IPS-20b (cell line): Measurements from ENCODE around the gene MFSD1.

Source experiments
- H3K27ac ChIP-seq: one replicate; pipeline ENCODE4 v1.5.1; 2013; ENCODE audit warnings: low read length
- H3K27me3 ChIP-seq: 2 replicates; pipeline ENCODE4 v1.6.1; 2013; ENCODE audit warnings: mild to moderate bottlenecking, low read length, inconsistent platforms; ENCODE audit not compliant: insufficient read depth
- H3K36me3 ChIP-seq: 2 replicates; pipeline ENCODE4 v1.6.1; 2013; ENCODE audit warnings: low read depth, mild to moderate bottlenecking, inconsistent platforms, low read length, moderate library complexity; ENCODE audit not compliant: insufficient read depth
- H3K4me1 ChIP-seq: 2 replicates; pipeline ENCODE4 v1.6.1; 2013; ENCODE audit warnings: mild to moderate bottlenecking, control low read depth, inconsistent platforms, low read length, moderate library complexity; ENCODE audit not compliant: insufficient read depth
- H3K4me3 ChIP-seq: 2 replicates; pipeline ENCODE4 v1.5.1; 2013; ENCODE audit warnings: mild to moderate bottlenecking, low read length, inconsistent platforms
- H3K9ac ChIP-seq: 2 replicates; pipeline ENCODE4 v1.6.1; 2013; ENCODE audit warnings: low read depth, mild to moderate bottlenecking, inconsistent platforms, low read length, moderate library complexity
- H3K9me3 ChIP-seq: 2 replicates; pipeline ENCODE4 v1.6.1; 2013; ENCODE audit warnings: mild to moderate bottlenecking, low read depth, low read length, inconsistent platforms; ENCODE audit not compliant: insufficient read depth

The MFSD1 gene

GRCh38 chr3:158827773-158828172, 25.9 kb downstream of the MFSD1 start:
- H3K27me3 ChIP-seq = no peaks in the 10 kb centered on the region
- H3K4me3 ChIP-seq = no peak overlapping the region
- H3K27ac ChIP-seq = no peak overlapping the region
- H3K4me1 ChIP-seq = peaks cover 2% of the 10 kb centered on the region; the same call in 1 of the 2 replicates
- no peak overlapping the region for H3K9ac ChIP-seq
- H3K36me3 ChIP-seq = 0 out of 2 replicates have a peak, but pooled peaks cover 2% of the 10 kb centered on the region
- H3K9me3 ChIP-seq = no peaks in the 10 kb centered on the region

DNA sequence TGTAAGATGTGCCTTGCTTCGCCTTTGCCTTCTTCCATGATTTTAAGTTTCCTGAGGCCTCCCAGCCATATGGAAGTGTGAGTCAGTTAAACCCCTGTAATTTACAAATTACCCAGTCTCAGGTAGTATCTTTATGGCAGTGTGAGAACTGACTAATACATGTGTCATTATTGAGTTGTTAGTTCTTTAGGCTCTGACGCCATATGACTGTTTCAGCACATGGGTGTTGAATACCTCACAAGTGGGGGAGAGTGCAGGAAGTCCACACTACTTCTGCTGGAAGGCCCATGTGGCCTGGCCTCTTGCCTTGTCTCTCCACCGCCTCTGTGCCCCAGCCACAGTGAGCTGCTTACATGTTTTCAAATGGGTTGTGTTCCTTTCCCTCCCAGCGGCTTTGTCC, 28.5 kb downstream of the MFSD1 start:
- no peak overlapping the region for H3K9ac ChIP-seq
- no peaks in the 10 kb centered on the region for H3K27me3 ChIP-seq
- H3K9me3 ChIP-seq = no peaks in the 10 kb centered on the region
- H3K4me3 ChIP-seq = no peak overlapping the region
- no peak overlapping the region for H3K27ac ChIP-seq
- H3K36me3 ChIP-seq = no peaks in the 10 kb centered on the region
- peaks cover 2% of the 10 kb centered on the region; the same call in 1 of the 2 replicates for H3K4me1 ChIP-seq

DNA sequence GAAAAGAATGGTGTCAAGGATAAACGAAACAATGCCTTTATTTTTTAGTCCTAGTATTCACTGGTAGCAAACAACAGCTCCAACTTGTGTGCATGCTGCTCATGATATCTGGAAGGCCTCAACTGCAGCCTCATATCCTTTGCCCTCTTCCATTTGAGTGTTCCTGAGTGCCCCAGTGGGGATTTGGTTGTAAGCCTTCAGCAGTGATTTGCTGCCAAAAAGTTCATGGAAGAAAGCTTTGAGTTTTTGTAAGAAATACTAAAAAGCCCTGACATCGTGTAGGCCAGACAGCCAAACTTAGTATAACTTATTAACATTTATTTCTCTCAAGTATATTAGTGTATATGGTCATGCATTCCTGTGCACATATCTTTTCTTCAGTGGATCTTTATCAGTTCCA, 30.0 kb downstream of the MFSD1 start:
- Histone ChIP-seq H3K9me3 (no peaks in the 10 kb centered on the region), H3K27ac (no peak overlapping the region), H3K27me3 (no peaks in the 10 kb centered on the region), H3K9ac (no peak overlapping the region), H3K36me3 (no peaks in the 10 kb centered on the region), H3K4me1 (peaks cover 2% of the 10 kb centered on the region; the same call in 1 of the 2 replicates), H3K4me3 (no peak overlapping the region)

- Histone ChIP-seq H3K36me3 (no peaks in the 10 kb centered on the region), H3K9me3 (no peaks in the 10 kb centered on the region)
These were observed 33.8 kb downstream of the MFSD1 start for GRCh38 chr3:158835631-158836030.

DNA sequence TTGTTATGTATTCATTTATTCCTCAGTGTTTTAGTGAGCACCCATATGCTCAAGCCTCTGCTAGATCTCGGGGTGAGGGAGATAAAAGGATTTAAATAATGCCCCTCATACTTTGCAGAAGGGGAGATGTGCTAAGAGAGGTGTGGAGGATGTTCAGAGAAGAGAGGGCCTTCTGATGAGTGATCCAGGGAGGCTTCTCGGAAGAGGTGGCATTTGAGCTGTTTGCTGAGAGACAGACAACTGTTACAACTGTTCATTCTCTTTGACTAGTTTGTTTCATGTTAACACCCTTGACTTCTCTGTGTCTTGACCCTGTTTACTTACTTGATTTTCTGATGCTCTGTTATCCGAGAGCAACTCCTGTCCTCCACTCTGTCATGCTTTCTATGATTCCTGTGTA, 34.5 kb downstream of the MFSD1 start:
- H3K9ac ChIP-seq = no peak overlapping the region
- no peak overlapping the region for H3K4me3 ChIP-seq
- H3K9me3 ChIP-seq = no peaks in the 10 kb centered on the region
- no peaks in the 10 kb centered on the region for H3K27me3 ChIP-seq
- H3K36me3 ChIP-seq = no peaks in the 10 kb centered on the region
- H3K4me1 ChIP-seq = peaks cover 2% of the 10 kb centered on the region; the same call in 1 of the 2 replicates
- no peak overlapping the region for H3K27ac ChIP-seq

More at GRCh38 chr3:158835631-158836030, 33.8 kb downstream of the MFSD1 start:
- Histone ChIP-seq H3K27ac (no peak overlapping the region), H3K4me1 (peaks cover 2% of the 10 kb centered on the region; the same call in 1 of the 2 replicates), H3K27me3 (no peaks in the 10 kb centered on the region), H3K4me3 (no peak overlapping the region), H3K9ac (no peak overlapping the region)

DNA sequence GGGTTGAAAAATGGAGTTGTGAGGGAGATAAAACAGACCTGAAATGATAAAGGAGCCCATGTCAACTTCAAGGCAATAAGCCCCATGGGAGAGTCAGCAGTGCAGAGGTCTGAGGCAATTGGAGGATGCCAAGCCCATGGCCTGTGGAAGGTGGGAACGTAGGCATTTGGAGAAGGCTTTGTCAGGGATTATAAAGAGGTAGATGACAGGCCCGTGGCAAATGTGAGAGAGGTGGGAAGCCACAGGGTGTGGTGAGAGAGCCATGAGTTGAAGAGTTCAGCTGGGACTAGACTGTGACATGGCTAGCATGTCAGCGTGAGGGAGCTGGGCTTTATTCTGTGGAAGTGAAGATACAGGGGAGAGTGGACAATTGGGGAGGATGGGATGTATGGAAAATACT, 35.4 kb downstream of the MFSD1 start:
- Histone ChIP-seq H3K4me1 (peaks cover 2% of the 10 kb centered on the region; the same call in 1 of the 2 replicates), H3K27me3 (no peaks in the 10 kb centered on the region), H3K9me3 (no peaks in the 10 kb centered on the region), H3K9ac (no peak overlapping the region), H3K36me3 (no peaks in the 10 kb centered on the region), H3K4me3 (no peak overlapping the region), H3K27ac (no peak overlapping the region)

GRCh38 chr3:158839966-158840365, 38.1 kb downstream of the MFSD1 start:
- Histone ChIP-seq H3K36me3 (no peaks in the 10 kb centered on the region), H3K9ac (no peak overlapping the region), H3K4me3 (no peak overlapping the region), H3K4me1 (no peaks in the 10 kb centered on the region), H3K9me3 (no peaks in the 10 kb centered on the region), H3K27ac (no peak overlapping the region), H3K27me3 (no peaks in the 10 kb centered on the region)

GRCh38 chr3:158841387-158841786, 39.5 kb downstream of the MFSD1 start:
- Histone ChIP-seq H3K36me3 (no peaks in the 10 kb centered on the region), H3K4me3 (no peak overlapping the region), H3K9ac (no peak overlapping the region), H3K4me1 (no peaks in the 10 kb centered on the region), H3K27me3 (no peaks in the 10 kb centered on the region), H3K27ac (no peak overlapping the region), H3K9me3 (no peaks in the 10 kb centered on the region)

DNA sequence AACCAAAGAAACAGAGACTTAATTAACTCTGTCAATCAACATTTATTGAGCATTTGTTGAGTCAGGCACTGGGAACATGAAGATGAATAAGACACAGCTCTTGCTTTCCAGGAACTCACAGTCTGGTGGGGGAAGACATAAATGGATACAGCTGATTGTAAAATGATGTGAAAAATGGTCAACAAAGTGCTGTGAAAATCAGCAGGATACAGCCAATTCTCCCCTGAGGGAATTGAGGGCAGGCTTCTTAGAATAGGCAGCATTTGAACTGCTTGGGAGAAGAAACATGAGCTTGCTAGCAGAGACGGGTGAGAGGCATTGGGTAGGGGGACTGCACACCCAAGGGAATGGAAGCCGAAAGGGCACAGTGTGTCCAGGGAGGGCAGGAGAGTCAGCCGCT, 41.1 kb downstream of the MFSD1 start:
- no peak overlapping the region for H3K27ac ChIP-seq
- H3K4me3 ChIP-seq = no peak overlapping the region
- H3K27me3 ChIP-seq = no peaks in the 10 kb centered on the region
- H3K9ac ChIP-seq = no peak overlapping the region
- no peaks in the 10 kb centered on the region for H3K9me3 ChIP-seq
- no peaks in the 10 kb centered on the region for H3K36me3 ChIP-seq
- no peaks in the 10 kb centered on the region for H3K4me1 ChIP-seq

DNA sequence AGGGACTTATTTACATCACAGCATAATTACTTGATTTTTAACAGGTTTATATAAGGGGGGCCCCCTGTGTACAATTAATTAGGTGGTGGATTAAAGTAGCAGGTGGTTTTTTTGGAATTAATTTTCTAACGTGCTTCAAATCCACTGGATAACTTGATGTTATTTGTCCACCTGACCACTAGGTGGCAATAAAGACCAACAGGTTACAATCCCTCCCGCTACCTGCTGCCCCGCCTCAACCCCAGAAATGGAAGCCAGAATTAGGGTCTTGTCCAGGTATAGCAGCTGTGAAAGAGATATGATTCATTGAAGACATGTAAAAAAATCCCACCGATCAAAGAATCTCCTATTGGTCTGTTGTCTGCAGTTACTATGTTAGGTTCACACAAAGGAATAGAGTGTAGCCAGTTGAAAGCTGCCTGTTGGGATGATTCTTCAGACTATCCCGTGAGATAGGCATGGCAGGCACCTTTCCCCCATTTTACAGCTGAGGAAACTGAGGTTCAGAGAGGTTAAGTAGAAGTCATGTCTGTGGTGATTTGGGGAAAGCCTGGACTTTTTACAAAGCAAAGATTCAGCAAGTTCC, 44.0 kb downstream of the MFSD1 start:
- Histone ChIP-seq H3K27ac (no peak overlapping the region), H3K36me3 (no peaks in the 10 kb centered on the region), H3K4me1 (no peaks in the 10 kb centered on the region), H3K9ac (no peak overlapping the region), H3K9me3 (no peaks in the 10 kb centered on the region), H3K4me3 (no peak overlapping the region), H3K27me3 (no peaks in the 10 kb centered on the region)

DNA sequence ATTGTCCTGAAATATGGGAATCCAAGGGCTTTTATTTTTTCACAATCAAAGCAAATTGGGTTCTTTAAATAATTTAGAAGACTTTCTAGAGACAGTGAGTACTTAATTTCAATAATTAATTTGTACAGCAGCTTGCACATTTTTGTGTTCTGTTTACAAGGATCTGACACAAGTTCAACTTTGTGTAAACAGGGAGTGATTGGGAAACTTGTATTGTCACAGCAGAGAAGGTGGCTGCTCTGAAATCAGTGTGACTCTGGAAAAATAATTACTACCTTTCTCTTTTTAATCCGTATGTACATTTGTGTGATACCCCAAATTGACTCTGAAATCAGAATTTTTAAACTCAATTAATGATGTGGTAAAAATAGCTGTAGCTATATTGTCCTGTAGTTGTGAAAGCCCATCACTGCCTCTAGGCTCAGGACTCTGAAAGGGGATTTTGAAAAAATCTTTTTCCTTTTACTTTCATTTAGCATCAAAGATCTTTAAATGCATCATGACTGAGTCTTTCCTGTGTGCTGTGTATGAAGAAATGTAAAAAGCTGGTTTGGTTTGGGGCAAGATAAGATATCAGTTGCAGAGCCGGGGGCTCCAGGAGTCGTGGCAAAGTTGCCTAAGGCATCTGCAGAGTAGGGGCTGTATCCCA, 45.1 kb downstream of the MFSD1 start:
- Histone ChIP-seq H3K36me3 (no peaks in the 10 kb centered on the region), H3K27me3 (no peaks in the 10 kb centered on the region), H3K9ac (no peak overlapping the region), H3K9me3 (no peaks in the 10 kb centered on the region), H3K4me1 (no peaks in the 10 kb centered on the region), H3K27ac (no peak overlapping the region), H3K4me3 (no peak overlapping the region)

DNA sequence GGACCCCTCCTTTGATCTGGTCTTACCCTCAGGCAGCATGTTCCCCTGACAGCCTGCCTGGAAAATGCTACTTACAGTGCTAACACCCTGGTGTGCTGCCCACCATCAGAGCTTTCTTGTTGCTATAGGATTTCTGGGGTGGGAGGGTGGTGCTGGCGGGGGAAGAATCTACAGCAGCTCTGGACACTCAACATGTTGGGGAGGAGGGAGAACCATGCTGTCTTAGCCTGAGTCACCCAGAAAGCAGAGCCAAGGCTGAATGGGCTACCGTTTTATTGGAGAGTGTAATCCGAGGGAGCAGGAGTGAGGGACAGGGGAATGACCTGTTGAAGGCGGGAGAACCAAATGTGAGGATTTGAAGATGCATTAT, 45.6 kb downstream of the MFSD1 start:
- no peaks in the 10 kb centered on the region for H3K36me3 ChIP-seq
- H3K4me3 ChIP-seq = no peak overlapping the region
- H3K9me3 ChIP-seq = no peaks in the 10 kb centered on the region
- H3K4me1 ChIP-seq = no peaks in the 10 kb centered on the region
- H3K27ac ChIP-seq = no peak overlapping the region
- H3K9ac ChIP-seq = no peak overlapping the region
- no peaks in the 10 kb centered on the region for H3K27me3 ChIP-seq
